Neural cell (in vitro differentiated cells): ENCODE measurements around the gene NPM1.

Experiments used
- EP300 ChIP-seq: fragments of 450-650 bp; conservative IDR thresholded peaks from 2 replicates; pipeline ENCODE4 v1.6.1; 2014; ENCODE audit warnings: antibody characterized with exemption, mild to moderate bottlenecking, moderate library complexity; ENCODE audit not compliant: poor library complexity, severe bottlenecking
- EZH2 ChIP-seq: fragments of 200-600, 300-800 bp; shearing (Covaris generic), sonication (generic); IDR thresholded peaks from 2 replicates; pipeline ENCODE4 v1.6.1; 2014; ENCODE audit warnings: antibody characterized with exemption, low read length, borderline replicate concordance, mild to moderate bottlenecking; ENCODE audit not compliant: insufficient read depth, poor library complexity, severe bottlenecking
- POLR2AphosphoS5 ChIP-seq: IDR thresholded peaks from 2 replicates; pipeline ENCODE4 v1.6.1; 2012
- TF ChIP-seq, protein P1 (sequence below): fragments of 450-650 bp; IDR thresholded peaks from 2 replicates; pipeline ENCODE4 v1.5.1; 2014; ENCODE audit warnings: antibody characterized with exemption, mild to moderate bottlenecking, moderate library complexity; ENCODE audit not compliant: poor library complexity, severe bottlenecking
- TF ChIP-seq, protein P2 (sequence below): IDR thresholded peaks from 2 replicates; pipeline ENCODE4 v1.6.1; 2012; ENCODE audit warnings: borderline replicate concordance

DNA sequence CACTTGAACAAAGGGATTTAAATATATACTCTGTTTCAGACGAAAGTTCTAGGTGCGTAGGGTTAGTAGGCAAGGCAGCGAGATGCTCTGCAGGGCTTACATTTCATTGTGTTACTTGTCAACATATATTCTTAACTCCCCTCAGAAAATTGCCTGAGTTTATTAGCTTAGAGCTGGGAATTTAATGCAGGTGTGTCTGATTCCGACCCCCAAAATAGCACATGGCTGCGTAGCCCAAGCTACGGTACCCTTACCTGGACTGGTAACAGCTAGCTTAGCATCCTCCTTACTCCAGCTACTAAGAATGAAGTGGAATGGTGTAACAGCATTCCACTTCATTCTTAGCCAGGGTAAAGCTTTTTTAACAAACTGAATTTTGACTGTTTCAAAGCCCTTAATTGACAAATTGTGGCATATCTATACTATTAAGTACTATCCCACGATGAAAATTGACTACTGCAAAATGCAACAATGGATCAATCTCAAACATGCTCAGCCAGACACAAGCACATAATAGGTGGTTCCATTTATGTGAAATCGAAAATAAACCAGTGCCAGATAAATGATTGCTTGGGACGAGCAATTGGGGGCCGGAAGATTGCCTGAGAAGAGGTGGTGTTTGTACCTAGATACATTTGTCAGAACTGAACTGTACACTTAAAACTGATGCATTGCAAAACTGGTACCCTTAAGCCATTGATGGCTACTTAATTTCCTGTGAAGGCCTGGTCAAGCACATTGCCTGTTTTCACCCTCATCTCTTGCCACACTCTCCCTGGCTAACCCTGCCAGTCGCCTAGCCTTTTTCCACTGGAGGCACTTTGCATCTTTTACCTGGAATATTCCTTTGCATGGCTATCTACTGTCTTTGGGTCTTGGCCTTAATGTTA is 28.8 kb downstream of the NPM1 start:
- TF ChIP-seq, protein P1, sequence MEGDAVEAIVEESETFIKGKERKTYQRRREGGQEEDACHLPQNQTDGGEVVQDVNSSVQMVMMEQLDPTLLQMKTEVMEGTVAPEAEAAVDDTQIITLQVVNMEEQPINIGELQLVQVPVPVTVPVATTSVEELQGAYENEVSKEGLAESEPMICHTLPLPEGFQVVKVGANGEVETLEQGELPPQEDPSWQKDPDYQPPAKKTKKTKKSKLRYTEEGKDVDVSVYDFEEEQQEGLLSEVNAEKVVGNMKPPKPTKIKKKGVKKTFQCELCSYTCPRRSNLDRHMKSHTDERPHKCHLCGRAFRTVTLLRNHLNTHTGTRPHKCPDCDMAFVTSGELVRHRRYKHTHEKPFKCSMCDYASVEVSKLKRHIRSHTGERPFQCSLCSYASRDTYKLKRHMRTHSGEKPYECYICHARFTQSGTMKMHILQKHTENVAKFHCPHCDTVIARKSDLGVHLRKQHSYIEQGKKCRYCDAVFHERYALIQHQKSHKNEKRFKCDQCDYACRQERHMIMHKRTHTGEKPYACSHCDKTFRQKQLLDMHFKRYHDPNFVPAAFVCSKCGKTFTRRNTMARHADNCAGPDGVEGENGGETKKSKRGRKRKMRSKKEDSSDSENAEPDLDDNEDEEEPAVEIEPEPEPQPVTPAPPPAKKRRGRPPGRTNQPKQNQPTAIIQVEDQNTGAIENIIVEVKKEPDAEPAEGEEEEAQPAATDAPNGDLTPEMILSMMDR, result no peak
- no peak for TF ChIP-seq POLR2AphosphoS5
- no peak for TF ChIP-seq EZH2
- TF ChIP-seq EP300, result no peak
- TF ChIP-seq, protein P2, sequence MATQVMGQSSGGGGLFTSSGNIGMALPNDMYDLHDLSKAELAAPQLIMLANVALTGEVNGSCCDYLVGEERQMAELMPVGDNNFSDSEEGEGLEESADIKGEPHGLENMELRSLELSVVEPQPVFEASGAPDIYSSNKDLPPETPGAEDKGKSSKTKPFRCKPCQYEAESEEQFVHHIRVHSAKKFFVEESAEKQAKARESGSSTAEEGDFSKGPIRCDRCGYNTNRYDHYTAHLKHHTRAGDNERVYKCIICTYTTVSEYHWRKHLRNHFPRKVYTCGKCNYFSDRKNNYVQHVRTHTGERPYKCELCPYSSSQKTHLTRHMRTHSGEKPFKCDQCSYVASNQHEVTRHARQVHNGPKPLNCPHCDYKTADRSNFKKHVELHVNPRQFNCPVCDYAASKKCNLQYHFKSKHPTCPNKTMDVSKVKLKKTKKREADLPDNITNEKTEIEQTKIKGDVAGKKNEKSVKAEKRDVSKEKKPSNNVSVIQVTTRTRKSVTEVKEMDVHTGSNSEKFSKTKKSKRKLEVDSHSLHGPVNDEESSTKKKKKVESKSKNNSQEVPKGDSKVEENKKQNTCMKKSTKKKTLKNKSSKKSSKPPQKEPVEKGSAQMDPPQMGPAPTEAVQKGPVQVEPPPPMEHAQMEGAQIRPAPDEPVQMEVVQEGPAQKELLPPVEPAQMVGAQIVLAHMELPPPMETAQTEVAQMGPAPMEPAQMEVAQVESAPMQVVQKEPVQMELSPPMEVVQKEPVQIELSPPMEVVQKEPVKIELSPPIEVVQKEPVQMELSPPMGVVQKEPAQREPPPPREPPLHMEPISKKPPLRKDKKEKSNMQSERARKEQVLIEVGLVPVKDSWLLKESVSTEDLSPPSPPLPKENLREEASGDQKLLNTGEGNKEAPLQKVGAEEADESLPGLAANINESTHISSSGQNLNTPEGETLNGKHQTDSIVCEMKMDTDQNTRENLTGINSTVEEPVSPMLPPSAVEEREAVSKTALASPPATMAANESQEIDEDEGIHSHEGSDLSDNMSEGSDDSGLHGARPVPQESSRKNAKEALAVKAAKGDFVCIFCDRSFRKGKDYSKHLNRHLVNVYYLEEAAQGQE, result no peak
